Pons (tissue), 1 donor: ENCODE results near the gene HOXB5.

Experiments
- DNase-seq: peaks from one replicate; pipeline ENCODE4 v3.0.0-alpha.2; 2016; ENCODE audit warnings: low spot score

Gene HOXB5

DNA sequence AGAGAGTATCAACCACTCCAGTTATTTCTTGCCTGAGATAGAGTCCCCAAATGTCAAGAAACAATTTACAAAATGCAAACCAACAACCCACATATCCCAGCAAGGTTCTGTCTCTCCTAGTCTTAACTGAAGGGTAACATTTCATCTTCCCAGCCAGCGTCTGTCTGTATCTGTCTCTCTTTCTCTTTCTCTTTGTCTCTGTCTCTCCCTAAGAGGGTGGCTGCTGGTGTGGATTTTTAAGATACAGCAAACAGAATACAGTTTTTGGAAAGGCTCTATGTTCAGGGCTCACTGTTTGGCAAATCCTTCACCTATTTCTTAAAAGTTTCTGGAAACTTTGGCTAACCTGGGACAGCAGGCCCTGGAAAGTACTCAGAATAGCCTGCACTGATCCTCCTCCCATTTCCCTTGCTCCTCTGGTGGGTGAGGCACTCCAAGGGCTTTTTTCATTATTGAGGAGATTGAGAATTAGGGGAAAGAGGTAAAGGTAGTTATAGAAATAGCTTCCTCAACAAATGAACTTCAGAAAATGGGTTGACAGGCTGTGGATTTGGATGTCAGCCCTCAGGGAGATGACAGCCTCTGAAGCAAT, 21.7 kb downstream of the HOXB5 start:
- no peak for DNase-seq

DNA sequence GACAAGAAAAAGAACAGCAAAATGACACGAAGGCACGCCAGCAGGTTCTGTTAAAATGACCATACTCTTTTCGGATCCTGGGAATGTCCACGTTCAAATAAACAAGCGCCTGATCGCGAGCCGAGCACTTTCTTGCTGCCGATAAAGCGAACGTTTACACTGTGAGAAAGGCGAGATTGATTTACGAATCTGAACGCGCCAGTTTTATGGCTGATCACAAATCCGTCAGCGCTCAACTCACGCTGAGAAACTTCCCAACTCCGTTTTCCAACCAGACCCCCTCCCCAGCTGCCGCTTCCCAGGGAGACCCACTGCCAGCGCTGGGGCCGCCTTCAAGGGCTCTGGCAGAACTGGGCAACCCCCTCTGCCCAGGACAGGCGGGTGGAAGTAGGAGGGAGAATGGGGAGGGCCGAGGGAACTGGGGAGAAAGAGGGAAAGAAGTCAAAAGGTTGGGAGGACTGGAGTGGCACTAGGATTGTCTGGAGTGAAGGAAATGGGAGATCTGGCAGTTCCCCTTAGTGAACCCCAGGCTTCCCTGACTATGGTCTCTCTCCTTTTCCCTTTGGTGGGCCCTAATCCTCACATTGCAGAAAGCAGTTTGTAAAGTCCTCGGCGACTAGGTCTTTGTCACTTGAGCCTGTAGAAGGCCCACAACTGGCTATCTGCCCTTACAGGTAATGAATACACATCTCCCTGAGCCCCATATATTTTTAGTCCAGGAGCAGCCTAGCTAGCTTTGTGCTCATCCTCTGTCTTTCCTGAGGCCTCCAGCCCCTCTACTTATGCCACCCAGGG, 22.4 kb downstream of the HOXB5 start:
- DNase-seq = no peak

DNA sequence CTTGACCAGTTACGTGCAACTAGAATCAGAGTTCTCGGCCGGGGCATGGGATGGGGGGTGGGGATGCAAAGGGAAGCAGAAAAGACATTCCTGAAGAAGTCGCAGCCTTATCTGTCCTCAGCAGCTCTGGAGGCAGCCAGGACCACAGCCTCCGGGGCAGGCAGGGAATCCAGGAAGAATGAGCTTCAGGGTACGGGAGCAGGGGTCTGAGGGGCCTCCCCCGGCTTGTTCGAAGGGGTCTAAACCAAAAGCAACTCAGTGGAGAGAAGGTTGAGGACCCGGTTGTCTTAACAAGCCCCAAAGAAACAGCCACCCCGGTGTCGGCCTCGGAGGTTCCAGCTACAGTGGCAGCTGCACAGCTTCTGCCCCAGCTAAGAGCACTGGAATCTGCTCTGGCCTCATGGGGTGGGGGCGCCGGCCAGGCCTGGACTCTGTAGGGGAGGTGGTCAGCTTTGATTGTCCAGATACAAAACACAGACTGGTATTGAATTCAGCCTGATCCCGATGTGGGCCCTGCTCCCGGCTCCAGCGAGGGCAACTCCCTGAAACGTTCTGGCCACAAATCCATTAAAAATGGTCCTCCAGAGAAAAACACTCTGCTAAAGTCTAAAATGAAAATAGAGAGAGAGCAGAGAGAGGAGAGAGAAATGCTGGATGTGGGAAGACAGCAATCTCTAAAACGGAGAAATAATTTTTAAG, 23.1 kb downstream of the HOXB5 start:
- no peak for DNase-seq

DNA sequence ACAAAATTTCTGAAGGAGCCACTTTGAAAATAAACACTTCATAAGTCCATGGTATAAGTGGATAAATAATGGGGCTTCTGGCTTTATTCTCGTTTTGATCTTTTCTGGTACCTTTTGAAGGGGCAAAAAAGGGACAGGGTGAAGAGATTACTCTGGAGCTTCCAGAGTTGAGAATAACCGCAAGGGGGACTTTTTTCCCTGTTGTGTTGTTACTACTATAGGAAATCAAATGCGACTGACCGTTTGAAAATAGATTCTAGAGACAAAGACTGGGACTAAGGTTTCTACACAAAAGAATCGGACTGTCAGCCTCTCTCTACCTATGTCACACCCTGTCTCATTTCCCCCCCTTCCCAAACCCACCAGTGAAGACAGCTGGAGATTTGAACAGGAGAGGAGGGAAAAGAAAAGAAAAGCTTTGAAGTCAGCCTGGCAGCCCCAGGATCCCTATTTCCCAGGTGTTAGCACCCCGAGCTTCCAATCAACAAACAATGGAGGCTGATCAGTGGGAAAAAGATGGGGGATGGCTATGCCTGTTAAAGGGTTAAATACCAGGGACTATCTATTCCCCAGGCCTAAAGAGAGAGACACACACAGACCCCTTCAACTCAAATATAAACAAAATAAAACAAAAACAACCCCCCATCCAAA, 23.8 kb downstream of the HOXB5 start:
- DNase-seq = no peak

DNA sequence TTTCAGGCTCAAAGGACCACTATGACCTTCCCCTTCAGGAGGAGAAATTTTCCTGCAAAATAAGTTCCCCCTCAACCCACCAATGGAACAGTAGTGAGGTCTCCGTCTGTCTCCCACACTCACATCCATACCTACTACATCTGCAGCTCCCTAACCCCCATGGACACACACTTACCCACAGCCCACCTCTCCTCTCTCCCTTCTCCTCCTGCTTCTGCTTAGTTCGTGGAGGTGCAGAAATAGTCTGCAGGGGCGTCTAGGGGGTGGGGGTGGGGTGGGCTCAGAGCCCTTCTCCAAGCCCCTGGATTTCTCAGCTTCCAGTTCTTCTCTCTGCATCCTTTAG, 24.4 kb downstream of the HOXB5 start:
- no peak for DNase-seq

GRCh38 chr17:48568499-48569239, 24.9 kb downstream of the HOXB5 start:
- no peak for DNase-seq

GRCh38 chr17:48567646-48568354, 25.8 kb downstream of the HOXB5 start:
- no peak for DNase-seq

GRCh38 chr17:48567209-48567608, 26.4 kb downstream of the HOXB5 start:
- DNase-seq = no peak

GRCh38 chr17:48566717-48567116, 26.9 kb downstream of the HOXB5 start:
- no peak for DNase-seq

DNA sequence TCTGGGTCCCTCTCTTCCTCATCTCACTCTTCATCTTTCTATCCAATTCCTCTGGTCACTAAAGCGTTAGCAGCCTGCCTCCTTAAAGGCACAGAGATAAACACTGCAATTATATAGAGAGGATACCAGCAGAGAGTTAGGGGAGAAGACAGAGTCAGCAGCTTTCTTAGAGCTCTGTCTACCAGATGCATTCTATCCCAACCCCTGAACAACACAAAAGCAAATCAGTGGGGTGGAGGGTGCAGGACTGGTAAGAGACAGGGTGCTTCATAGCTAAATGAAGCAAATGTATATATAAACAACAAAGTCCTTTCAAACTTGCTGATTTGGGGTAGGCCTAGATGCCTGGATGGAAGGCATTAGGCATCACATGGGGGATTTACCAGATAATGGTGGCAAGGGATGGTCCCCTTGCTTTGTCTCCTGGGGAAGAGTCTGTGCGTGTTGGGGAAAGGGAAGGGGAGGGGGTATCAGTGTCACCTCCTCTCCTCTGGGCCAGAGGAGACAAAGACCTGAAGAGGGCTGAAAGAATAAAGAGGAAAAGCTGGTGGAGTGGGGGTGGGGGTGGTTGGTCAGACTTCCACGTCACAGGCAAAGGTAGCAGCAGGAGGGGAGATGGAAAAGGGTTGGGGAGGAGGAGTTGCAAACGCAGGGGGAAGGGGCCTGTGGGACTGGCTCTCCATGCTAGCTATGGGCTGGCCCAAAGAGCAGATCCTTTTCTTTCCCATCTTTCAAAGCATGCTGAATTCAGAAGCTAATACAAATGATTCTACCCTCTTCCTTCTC, 27.5 kb downstream of the HOXB5 start:
- no peak for DNase-seq

DNA sequence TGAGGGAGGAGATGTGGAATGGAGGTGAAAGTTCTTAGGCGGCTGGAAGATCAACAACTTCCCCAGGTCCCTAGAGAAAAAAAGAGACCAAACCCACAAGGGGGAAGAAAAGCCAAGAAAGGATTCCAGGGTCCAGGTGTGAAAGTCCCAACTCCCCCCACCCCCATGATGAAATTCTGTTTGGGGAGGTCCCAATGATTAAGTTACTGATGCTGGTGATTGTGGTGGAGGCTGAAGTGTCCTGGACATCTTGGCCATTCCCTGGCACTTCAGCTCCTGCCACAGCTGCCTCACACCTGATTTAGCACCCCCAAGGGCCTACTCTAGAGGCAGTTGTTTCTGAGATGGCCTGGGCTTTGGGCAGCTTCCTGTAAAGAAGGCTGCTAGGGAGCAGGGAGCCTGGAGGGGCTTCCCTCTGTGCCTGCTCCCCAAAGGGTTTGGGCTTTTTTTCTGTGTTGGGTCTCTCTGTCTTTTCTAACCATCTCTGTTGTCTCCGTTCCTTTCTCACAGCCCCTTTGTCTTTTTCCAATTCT, 28.5 kb downstream of the HOXB5 start:
- no peak for DNase-seq

DNA sequence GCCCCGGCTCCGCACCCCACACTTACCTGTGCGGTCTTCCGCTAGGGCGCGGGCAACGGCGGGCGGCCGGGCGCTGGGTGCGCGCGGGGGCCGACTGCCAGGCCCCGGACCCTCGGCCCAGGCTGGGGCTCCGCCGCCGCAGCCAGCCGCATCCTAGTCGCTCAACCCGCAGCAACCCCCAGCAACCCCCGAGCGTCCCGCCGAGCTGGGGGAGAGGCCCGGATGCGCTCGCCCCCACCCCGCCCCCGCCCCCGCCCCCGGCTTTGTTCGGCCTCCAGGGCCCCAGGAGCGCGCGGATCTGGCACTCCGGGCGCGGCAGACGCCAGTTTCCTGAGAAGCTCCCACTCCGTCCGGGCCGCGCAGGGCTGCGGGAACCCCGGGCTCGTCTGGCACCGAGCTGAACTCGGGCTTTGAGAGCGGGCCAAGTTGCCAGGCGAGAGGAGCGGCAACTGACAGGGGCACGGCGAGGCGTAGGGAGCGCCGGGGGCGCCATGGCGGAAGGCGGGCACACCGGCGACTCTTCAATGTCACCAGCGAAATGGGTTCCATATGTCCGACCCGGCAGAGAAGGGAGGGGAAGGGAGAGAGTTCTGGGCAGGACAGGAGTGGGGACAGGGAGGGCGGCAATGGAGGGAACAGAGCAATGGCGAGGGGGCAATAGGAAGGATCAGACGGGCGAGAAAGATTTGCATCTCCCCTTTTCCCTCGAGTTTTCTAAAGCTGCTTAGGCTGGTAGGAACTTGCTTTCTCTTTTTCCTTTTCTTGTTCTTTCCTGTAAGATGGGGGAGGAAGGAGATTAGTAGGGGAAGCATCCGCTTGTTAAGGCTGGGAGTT, 29.2 kb downstream of the HOXB5 start:
- DNase-seq = no peak

GRCh38 chr17:48563867-48564187, 29.8 kb downstream of the HOXB5 start:
- DNase-seq = no peak

DNA sequence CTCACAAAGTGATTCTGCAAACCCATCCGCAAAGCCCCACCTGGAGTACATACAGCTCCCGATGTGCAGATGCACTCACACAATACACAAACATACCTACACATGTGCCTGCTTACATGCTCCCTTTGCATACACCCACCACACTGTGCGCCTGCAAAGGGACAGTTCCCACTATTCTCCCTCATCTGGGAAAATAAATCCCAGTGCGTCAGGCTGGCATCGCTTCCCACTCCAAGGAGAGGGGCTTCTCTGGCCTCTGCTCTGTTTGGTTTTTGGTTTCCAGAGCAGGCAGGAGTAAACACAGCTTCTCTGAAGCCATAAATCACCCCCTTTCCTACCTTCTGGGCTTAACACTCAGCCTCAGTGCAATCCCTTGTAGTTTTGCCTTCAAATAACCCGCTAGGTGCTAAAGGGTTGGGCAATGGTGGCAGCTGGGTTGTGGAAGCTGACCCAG, 30.2 kb downstream of the HOXB5 start:
- no peak for DNase-seq

GRCh38 chr17:48562934-48563333, 30.6 kb downstream of the HOXB5 start:
- DNase-seq = no peak

GRCh38 chr17:48561884-48562810, 31.4 kb downstream of the HOXB5 start:
- no peak for DNase-seq

- DNase-seq = no peak
Measured at GRCh38 chr17:48559840-48560817, 33.5 kb downstream of the HOXB5 start.
